Measurements from ENCODE around the gene DLGAP1. TPM values are rescaled to one million over a fixed set of nuclear protein-coding genes. Genes with fewer than 3 reads are reported as not detected.

Gene DLGAP1
- total RNA-seq, 1 experiment from 2014 or later, result 0.39 TPM

GRCh38 chr18:3689986-3690763 is 764.9 kb downstream of the DLGAP1 start:
- no peaks in the 10 kb centered on the region for H3K9me2 ChIP-seq (ENCODE audit: insufficient read depth)
- peak; percentile 60; the same call in 1 of the 2 replicates for ATAC-seq
- H2AFZ ChIP-seq (ENCODE audit: low read depth, low read length, poor library complexity, severe bottlenecking), result peak overlapping the region; percentile 17
- no peak overlapping the region for H3K9ac ChIP-seq (ENCODE audit: low read length)
- intact Hi-C loops (cut with micrococcal nuclease), result no loop called here
- H3K4me3 ChIP-seq (replicated peaks in 1 of 2; ENCODE audit: low read depth in 1 of 2, low read length in 2 of 2), result no peak overlapping the region
- ChIA-PET CTCF (no interaction called here), RAD21 (ENCODE audit: low non-redundant PET in 1 of 2, low total read pairs in 2 of 2, uncharacterized antibody in 2 of 2, unreplicated experiment in 2 of 2) (no interaction called here), POLR2A (no interaction called here)
- no peak for DNase-seq (ENCODE audit: low read depth, low spot score)
- H3K79me2 ChIP-seq (ENCODE audit: insufficient read depth, low read length), result no peaks in the 10 kb centered on the region
- H4K20me1 ChIP-seq (ENCODE audit: insufficient read depth), result no peaks in the 10 kb centered on the region
- no TSS peak for BruUV-seq (replicated peaks)
- H3K27ac ChIP-seq (ENCODE audit: low read depth, low read length), result no peak overlapping the region
- no peaks in the 10 kb centered on the region for H3K27me3 ChIP-seq (ENCODE audit: insufficient read depth, low read length)
- H3K9me3 ChIP-seq (ENCODE audit: control insufficient read depth in 1 of 2, insufficient read depth in 1 of 2, low read depth in 1 of 2, low read length in 2 of 2), result no peaks in the 10 kb centered on the region; a peak in 1 of 4 replicates
- TF ChIP-seq CTCF (IDR thresholded peaks at IDR 0.05 in 2 of 3, conservative IDR thresholded peaks at IDR 0.05 in 1 of 3; ENCODE audit: borderline replicate concordance in 1 of 3, insufficient read depth in 1 of 3, low read depth in 2 of 3, low read length in 2 of 3) (peak in 2 of 3 experiments; percentile 13 to 17; a peak in 2 of 6 replicates), REST (IDR thresholded peaks at IDR 0.05; ENCODE audit: low read depth) (no peak)
- H3K36me3 ChIP-seq (ENCODE audit: control insufficient read depth in 1 of 2, insufficient read depth in 2 of 2, low read length in 2 of 2), result no peaks in the 10 kb centered on the region
- H3K4me2 ChIP-seq (ENCODE audit: low read length), result no peak overlapping the region
- H3K4me1 ChIP-seq (ENCODE audit: control insufficient read depth in 1 of 2, insufficient read depth in 2 of 2, low read length in 2 of 2), result peaks cover 8 to 16% of the 10 kb centered on the region in 2 experiments; a peak in 3 of 4 replicates

All from HCT116 (cell line).